Measurements from ENCODE around the gene RNASEH2A.
A peak's percentile ranks its signal among the peaks of the same experiment; 100 is the strongest.
"Not testable (repeated sequence)": the region's sequence is repeated elsewhere in the genome, so short reads cannot be mapped to it uniquely, and the experiment has no call there.

RNASEH2A gene

DNA sequence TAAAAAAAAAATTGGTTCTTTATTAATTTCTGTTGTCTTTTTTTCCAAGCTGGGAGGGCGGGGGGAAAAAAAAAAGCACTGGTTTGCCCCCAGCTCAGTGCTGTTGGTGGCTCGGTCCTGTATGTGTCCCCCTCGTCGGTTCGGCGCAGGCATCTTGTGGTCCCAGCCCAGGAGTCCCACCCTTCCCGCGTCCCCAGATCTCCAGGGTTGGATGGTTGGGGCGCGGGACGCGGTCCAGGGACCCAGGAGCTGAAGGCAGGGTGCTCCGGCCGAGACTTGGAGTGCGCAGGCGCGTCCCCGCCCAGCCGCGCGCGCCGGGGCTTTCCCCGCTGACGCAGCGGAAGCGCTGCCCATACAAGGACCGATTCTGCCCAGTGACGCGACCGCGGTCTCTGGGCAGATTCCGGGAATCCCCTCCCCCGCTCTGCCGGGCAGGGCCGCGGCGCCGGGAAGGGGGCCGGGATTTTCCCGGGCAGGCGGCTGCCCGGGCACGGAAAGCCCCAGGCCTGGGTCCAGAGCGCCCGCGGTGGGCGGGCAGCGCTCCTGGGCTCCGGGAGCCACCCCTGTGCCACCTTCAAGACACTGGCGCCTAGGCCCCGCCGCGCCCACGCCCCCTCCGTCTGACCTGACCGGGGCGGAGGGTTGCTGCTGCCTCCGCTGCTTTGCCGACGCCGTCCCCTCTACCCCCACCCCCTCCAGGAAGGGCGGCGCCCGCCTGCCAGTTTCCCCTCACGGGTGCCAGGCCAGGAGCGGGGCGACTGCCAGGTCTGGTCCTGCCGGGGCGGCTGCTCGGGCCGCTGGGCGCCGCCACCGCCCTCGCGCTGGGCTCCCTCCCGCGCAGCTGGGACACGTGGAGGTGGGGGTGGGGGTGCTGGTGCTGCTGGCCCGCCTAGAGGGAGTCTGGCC, 12.8 kb upstream of the RNASEH2A start:
- peak; percentile 89 for DNase-seq (ENCODE audit: low read depth in 2 of 2)

GRCh38 chr19:12794196-12794941, 12.0 kb upstream of the RNASEH2A start:
- DNase-seq (ENCODE audit: low read depth in 2 of 2) = no peak

DNA sequence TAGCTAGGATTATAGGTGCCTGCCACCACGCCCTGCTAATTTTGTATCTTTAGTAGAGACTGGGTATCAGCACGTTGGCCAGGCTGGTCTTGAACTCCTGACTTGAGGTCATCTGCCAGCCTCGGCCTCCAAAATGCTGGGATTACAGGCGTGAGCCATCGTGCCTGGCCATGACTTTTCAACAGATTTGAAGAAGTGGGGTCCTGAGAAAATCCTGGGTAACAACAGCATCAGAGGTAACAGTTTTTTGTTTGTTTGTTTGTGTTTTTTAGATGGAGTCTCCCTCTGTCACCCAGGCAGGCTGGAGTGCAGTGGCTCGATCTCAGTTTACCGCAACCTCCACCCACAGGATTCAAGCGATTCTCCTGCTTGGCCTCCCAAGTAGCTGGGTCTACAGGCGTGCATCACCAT, 11.4 kb upstream of the RNASEH2A start:
- no peak for DNase-seq (ENCODE audit: low read depth in 2 of 2)

DNA sequence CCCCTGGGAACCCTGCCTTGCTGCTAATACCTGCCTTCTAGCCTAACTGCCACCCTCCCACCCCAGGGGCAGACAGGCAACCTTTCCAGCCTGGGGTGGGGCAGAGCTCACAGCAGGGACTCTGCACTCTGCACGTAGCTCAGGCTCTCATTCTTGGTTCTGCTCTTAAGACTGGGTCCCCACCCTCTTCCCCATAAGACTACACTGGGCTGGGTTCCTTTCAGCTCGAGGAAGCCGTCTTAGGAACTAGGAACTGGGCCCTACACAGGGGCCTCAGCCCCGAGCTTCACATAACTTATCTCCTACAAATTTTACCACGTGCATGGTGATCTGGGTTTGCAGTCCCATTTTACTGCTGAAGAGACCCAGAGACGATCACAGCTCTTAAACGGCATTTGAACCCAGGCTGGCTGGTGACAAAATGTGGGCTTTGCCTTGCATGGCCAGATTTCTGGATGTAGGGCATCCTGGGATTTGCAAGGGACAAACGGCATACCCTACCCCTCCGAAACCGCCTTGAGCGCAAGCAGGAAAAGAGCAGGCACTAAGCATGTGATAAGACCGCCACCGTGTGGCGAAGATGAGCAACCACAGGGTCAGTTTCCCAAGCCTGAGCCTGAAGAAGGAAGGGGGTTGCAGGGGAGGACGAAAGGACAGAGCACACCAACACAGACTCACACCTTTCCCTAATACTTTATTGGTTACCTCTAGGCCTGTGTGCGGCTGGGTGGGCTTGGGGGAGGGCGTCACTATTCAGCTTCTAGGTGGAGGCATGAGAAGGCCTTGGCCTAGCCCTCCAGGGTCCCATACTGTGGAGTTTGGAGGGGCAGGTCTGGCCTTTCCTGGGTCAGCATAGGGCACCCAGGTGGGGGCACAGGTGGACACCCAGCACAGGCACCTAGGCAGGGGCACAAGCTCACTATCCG, 10.0 kb upstream of the RNASEH2A start:
- DNase-seq (ENCODE audit: low read depth in 2 of 2) = no peak

DNA sequence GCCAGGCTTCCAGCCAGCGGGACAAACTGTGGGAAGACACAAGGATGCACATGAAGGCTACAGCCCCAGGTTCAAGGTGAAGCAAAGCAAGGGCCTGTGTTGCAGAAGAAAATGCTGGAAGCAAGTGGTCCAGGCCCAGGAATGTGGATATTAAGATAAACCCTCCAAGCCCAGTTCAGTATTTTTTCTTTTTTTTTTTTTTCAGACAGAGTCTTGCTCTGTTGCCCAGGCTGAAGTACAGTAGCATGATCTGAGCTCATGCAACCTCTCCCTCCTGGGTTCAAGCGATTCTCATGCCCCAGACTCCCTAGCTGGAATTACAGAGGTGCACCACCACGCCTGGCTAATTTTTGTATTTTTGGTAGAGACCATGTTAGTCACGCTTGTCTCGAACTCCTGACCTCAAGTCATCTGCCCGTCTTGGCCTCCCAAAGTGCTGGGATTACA, 9.2 kb upstream of the RNASEH2A start:
- no peak for DNase-seq (ENCODE audit: low read depth in 2 of 2)

DNA sequence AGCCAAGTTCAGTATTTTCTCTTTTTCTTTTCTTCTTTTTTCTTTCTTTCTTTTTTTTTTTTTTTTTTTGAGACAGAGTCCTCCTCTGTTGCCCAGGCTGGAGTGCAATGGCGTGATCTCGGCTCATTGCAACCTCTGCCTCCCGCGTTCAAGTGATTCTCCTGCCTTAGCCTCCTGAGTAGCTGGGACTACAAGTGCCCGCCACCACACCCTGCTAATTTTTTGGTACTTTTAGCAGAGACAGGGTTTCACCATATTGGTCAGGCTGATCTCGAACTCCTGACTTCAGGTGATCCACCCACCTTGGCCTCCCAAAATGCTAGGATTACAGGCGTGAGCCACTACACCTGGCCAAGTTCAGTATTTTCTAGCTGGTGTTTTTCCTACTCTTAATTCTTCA, 8.8 kb upstream of the RNASEH2A start:
- not testable (repeated sequence) for DNase-seq (ENCODE audit: low read depth in 2 of 2)

GRCh38 chr19:12799742-12800465, 6.5 kb upstream of the RNASEH2A start:
- DNase-seq (ENCODE audit: low read depth in 2 of 2) = no peak

- DNase-seq (ENCODE audit: low read depth in 2 of 2) = no peak
Observed at GRCh38 chr19:12800466-12800770, 6.0 kb upstream of the RNASEH2A start.

GRCh38 chr19:12800923-12801465, 5.4 kb upstream of the RNASEH2A start:
- no peak for DNase-seq (ENCODE audit: low read depth in 2 of 2)

- no peak for DNase-seq (ENCODE audit: low read depth in 2 of 2)
Observed at GRCh38 chr19:12801466-12802266, 4.7 kb upstream of the RNASEH2A start, which contains the start of the genes PRDX2 and THSD8. PRDX2 (minus strand) TSS chr19:12801800; CDS start chr19:12801261, 539 bp downstream. THSD8 (plus strand) TSS chr19:12802069; CDS start chr19:12802072, 3 bp downstream.

- no peak for DNase-seq (ENCODE audit: low read depth in 2 of 2)
Observed at GRCh38 chr19:12802267-12803106, 3.9 kb upstream of the RNASEH2A start.

DNA sequence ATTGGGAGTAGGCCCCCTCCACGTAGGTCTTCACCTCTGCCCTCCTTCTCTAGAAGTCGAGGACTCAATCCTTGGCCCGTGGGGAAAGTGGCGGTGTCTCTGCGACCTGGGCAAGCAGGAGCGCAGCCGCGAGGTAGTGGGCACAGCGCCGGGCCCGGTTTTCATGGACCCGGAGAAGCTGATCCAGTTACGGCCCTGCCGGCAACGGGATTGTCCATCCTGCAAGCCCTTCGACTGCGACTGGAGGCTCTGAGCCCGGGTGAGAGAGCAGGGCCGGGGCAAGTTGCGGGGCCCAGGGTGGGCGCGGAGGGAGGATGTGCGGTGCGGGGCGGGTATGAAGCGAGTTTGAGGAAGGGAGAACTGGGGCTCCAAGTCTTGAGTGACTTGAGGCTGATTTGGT, 2.3 kb upstream of the RNASEH2A start:
- no peak for DNase-seq (ENCODE audit: low read depth in 2 of 2)

GRCh38 chr19:12815088-12815487, 8.7 kb downstream of the RNASEH2A start:
- DNase-seq (ENCODE audit: low read depth in 2 of 2) = no peak

- not testable (repeated sequence) for DNase-seq (ENCODE audit: low read depth in 2 of 2)
Observed at GRCh38 chr19:12817188-12817587, 10.8 kb downstream of the RNASEH2A start.

DNA sequence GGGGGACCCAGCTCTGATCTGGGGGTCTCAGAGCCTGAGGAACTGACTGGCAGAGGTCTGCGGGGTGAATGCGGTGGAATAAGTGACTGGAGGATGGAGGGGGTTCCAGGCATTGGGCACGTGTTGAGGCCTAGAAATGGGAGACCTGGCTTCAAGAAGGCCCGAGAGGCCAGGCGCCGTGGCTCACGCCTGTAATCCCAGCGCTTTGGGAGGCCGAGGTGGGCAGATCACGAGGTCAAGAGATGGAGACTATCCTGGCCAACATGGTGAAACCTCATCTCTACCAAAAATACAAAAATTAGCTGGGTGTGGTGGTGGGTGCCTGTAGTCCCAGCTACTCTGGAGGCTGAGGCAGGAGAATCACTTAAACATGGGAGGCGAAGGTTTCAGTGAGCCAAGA, 11.4 kb downstream of the RNASEH2A start:
- not testable (repeated sequence) for DNase-seq (ENCODE audit: low read depth in 2 of 2)

GRCh38 chr19:12821761-12822160, 15.4 kb downstream of the RNASEH2A start:
- no peak for DNase-seq (ENCODE audit: low read depth in 2 of 2)

DNA sequence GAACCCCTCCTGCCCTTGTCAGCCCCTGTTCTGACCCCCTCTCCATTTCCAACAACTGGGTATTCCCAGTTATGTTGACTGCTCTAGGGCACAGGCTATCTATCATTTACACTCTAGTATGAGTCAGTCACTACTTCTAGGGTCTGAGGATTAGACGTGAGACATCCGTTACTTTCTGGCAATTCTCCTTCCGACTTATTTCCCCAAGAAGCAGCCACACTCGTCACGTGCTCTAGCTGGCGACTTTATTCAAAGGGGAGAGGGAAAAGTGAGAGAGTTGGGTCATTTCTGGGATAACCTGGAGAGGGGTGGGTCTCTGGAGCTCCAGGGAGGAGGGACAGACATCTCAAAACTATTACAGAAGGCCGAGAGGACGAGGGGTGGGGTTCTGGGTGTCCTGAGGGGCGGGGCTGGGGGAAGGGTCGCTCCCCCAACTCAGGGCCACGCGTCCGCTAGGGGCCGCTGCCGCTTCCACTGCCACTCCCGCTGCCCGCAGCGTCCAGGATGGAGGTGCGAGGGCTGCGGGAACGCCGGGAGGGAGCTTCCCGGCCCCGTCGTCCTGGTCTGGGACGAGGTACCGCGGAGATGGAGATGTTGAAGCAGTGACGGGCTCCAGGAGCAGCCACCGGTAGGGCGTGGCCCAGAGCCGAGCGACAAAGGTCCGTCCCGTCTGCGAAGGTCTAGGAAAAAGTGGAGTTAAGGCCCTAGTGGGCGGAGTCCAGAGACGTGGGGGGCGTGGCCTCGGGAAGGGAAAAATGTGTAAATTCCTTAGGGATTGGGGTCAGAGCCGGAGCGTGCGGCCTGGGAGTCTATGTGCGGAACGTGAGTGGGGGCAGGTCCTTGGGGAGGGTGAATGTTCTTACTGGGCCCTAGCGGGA, 19.1 kb downstream of the RNASEH2A start:
- no peak for DNase-seq (ENCODE audit: low read depth in 2 of 2)

GRCh38 chr19:12828494-12828893, 22.1 kb downstream of the RNASEH2A start:
- no peak for DNase-seq (ENCODE audit: low read depth in 2 of 2)

Data from activated CD8-positive, alpha-beta memory T cell treated with anti-CD3 and anti-CD28 coated beads for 4 hours (primary cell).